DOHH2 (cell line): ENCODE measurements around the gene TEX10.

Experiments used
- H3F3A ChIP-seq: fragments of 200-600 bp; sonication (generic), shearing (Covaris generic); 2 replicates; pipeline ENCODE4 v1.6.0; 2016; ENCODE audit warnings: antibody characterized with exemption, mild to moderate bottlenecking; ENCODE audit not compliant: control insufficient read depth, insufficient read depth
- H3K27ac ChIP-seq: fragments of 200-600 bp; sonication (generic); 2 replicates; pipeline ENCODE4 v1.5.1; 2014; ENCODE audit warnings: low read depth, mild to moderate bottlenecking, low read length, moderate library complexity
- H3K27me3 ChIP-seq: fragments of 200-600 bp; sonication (generic); 2 replicates; pipeline ENCODE4 v1.6.1; 2014; ENCODE audit warnings: mild to moderate bottlenecking, low read length, mixed read lengths; ENCODE audit not compliant: control insufficient read depth
- H3K36me3 ChIP-seq: fragments of 200-600 bp; sonication (generic); 2 replicates; pipeline ENCODE4 v1.6.1; 2014; ENCODE audit warnings: mild to moderate bottlenecking, low read length, moderate library complexity, mixed read lengths; ENCODE audit not compliant: control insufficient read depth
- H3K4me1 ChIP-seq: fragments of 200-600 bp; sonication (generic); 2 replicates; pipeline ENCODE4 v1.6.1; 2014; ENCODE audit warnings: mild to moderate bottlenecking, low read length, mixed read lengths; ENCODE audit not compliant: control insufficient read depth
- H3K4me2 ChIP-seq: fragments of 200-600 bp; sonication (generic); 2 replicates; pipeline ENCODE4 v1.6.0; 2014; ENCODE audit warnings: mild to moderate bottlenecking, low read length, moderate library complexity
- H3K4me3 ChIP-seq: fragments of 200-600 bp; sonication (generic); 2 replicates; pipeline ENCODE4 v1.5.1; 2014; ENCODE audit warnings: mild to moderate bottlenecking, low read length, mixed read lengths
- H3K79me2 ChIP-seq: fragments of 200-600 bp; sonication (generic); 2 replicates; pipeline ENCODE4 v1.6.1; 2014; ENCODE audit warnings: mild to moderate bottlenecking, low read length, mixed read lengths; ENCODE audit not compliant: control insufficient read depth
- H3K9me2 ChIP-seq: fragments of 200-600 bp; sonication (generic); replicated peaks from 2 replicates; pipeline ENCODE4 v1.6.1; 2014; ENCODE audit warnings: mild to moderate bottlenecking, low read length, mixed read lengths; ENCODE audit not compliant: control insufficient read depth
- H3K9me3 ChIP-seq: fragments of 200-600 bp; sonication (generic); 2 replicates; pipeline ENCODE4 v1.6.1; 2014; ENCODE audit warnings: antibody characterized with exemption, low read length, mixed read lengths; ENCODE audit not compliant: control insufficient read depth, insufficient read depth
- H4K20me1 ChIP-seq: fragments of 200-600 bp; sonication (generic); 2 replicates; pipeline ENCODE4 v1.6.0; 2014; ENCODE audit warnings: low read depth, mild to moderate bottlenecking, antibody characterized with exemption, low read length, moderate library complexity; ENCODE audit not compliant: control insufficient read depth, insufficient read depth
- EZH2phosphoT487 ChIP-seq: fragments of 200-600 bp; sonication (generic); IDR thresholded peaks from 2 replicates; pipeline ENCODE4 v1.6.1; 2017; ENCODE audit warnings: borderline replicate concordance, mild to moderate bottlenecking, antibody characterized with exemption, low read length, moderate library complexity, mixed read lengths
- TF ChIP-seq, protein P1 (sequence below): fragments of 200-600 bp; sonication (generic); IDR thresholded peaks from one replicate; pipeline ENCODE4 v1.5.1; 2014; ENCODE audit warnings: antibody characterized with exemption, mild to moderate bottlenecking, low read depth, low read length; ENCODE audit not compliant: poor library complexity, severe bottlenecking

Gene TEX10

DNA sequence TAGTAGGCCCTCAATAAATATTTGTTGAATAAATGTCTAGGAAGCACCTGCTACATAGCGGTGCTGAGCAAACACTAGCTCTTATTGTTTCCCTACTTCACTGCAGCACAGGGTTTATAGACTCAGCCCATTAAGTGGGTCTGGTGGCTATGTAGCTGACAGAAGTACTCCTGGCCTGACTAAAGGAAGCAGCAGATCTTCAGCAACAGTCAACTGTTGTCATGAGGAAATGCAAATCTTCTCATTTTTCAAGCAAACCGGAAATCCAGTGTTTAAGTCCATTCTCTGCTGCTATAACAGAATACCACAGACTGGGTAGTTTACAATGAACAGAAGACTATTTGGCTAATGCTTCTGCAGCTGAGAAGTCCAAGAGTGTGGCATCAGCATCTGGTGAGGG lies 2.8 kb upstream of the TEX10 start:
- H3K79me2 ChIP-seq, result peaks cover 55% of the 10 kb centered on the region
- peaks cover 48% of the 10 kb centered on the region for H3K36me3 ChIP-seq
- peaks cover 23% of the 10 kb centered on the region; the same call in 1 of the 2 replicates for H3K9me3 ChIP-seq
- H3K4me3 ChIP-seq, result peak overlapping the region; percentile 47
- H3K27ac ChIP-seq, result peak overlapping the region; percentile 39
- peaks cover 8% of the 10 kb centered on the region for H4K20me1 ChIP-seq
- H3K27me3 ChIP-seq, result no peaks in the 10 kb centered on the region
- TF ChIP-seq, protein P1, sequence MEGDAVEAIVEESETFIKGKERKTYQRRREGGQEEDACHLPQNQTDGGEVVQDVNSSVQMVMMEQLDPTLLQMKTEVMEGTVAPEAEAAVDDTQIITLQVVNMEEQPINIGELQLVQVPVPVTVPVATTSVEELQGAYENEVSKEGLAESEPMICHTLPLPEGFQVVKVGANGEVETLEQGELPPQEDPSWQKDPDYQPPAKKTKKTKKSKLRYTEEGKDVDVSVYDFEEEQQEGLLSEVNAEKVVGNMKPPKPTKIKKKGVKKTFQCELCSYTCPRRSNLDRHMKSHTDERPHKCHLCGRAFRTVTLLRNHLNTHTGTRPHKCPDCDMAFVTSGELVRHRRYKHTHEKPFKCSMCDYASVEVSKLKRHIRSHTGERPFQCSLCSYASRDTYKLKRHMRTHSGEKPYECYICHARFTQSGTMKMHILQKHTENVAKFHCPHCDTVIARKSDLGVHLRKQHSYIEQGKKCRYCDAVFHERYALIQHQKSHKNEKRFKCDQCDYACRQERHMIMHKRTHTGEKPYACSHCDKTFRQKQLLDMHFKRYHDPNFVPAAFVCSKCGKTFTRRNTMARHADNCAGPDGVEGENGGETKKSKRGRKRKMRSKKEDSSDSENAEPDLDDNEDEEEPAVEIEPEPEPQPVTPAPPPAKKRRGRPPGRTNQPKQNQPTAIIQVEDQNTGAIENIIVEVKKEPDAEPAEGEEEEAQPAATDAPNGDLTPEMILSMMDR, result no peak
- no peak for TF ChIP-seq EZH2phosphoT487
- H3K9me2 ChIP-seq, result no peaks in the 10 kb centered on the region
- peak overlapping the region; percentile 47 for H3K4me2 ChIP-seq
- 0 out of 2 replicates have a peak, but pooled peaks cover 3% of the 10 kb centered on the region for H3F3A ChIP-seq
- H3K4me1 ChIP-seq, result peaks cover 56% of the 10 kb centered on the region

DNA sequence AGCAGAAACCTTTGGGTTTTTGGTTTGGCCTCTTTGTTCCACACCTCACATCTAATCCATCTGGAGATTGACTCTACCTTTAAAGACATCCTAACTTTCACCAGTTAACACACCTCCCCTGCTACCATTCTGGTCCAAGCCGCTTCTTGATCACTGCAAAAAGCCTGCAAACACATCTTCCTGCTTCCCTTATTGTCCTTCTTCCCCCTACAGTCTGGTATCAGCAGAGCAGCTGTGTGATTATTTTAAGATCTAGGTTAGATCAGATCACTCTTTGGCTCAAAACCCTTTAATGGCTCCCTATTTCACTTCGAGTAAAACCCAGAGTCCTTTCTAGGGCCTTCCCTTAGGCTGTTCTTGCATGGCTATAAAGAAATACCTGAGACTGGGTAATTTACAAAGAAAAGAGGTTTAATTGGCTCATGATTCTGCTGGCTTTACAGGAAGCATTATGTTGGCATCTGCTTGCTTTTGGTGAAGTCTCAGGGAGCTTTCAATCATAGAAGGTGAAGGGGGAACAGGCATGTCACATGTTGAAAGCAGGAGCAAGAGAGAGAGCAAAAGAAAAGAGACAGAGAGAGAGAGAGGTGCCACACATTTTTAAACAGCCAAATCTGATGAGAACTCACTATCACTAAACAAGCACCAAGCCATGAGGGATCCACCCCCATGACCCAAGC lies 1.5 kb upstream of the TEX10 start:
- Histone ChIP-seq H3K27ac (peak overlapping the region; percentile 65), H3K4me3 (peak overlapping the region; percentile 95), H4K20me1 (peaks cover 21% of the 10 kb centered on the region), H3K9me2 (no peaks in the 10 kb centered on the region), H3K4me2 (peak overlapping the region; percentile 87), H3F3A (0 out of 2 replicates have a peak, but pooled peaks cover 3% of the 10 kb centered on the region), H3K79me2 (peaks cover 68% of the 10 kb centered on the region), H3K27me3 (no peaks in the 10 kb centered on the region), H3K9me3 (peaks cover 23% of the 10 kb centered on the region; the same call in 1 of the 2 replicates), H3K4me1 (peaks cover 69% of the 10 kb centered on the region), H3K36me3 (peaks cover 59% of the 10 kb centered on the region)
- TF ChIP-seq, protein P1, result no peak
- no peak for TF ChIP-seq EZH2phosphoT487

DNA sequence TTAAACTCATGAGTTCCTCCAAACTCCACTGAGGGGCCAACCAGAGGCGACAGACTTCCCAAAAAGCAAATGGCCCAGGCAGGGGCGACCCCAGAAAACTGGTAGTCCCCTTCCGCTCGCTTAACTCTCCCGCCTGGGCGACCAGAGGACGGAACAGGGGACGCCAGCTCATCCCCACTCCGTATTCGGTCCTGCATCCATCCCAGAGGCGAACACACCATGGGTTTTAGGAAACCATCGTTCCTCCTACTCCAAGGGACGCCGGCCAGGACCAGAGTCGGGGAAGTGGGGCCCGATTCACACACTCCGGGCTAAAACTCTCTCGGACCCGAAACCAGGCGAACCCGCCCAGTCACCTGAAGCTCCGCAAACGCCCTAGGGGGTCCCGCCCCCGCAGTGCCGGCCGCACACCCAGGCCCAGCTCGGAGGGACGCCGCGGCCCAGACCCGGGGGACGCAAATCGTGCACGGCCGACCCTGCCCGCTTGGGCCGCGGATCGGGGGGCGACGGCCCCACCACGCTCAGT lies 478 bp downstream of the TEX10 start:
- peak overlapping the region; percentile 87 for H3K4me2 ChIP-seq
- H3K9me2 ChIP-seq, result no peaks in the 10 kb centered on the region
- H4K20me1 ChIP-seq, result peaks cover 32% of the 10 kb centered on the region
- peaks cover 67% of the 10 kb centered on the region for H3K36me3 ChIP-seq
- H3K9me3 ChIP-seq, result peaks cover 15% of the 10 kb centered on the region; the same call in 1 of the 2 replicates
- H3K4me1 ChIP-seq, result peaks cover 59% of the 10 kb centered on the region
- peak overlapping the region; percentile 95 for H3K4me3 ChIP-seq
- TF ChIP-seq, protein P1, result no peak
- no peak for TF ChIP-seq EZH2phosphoT487
- H3F3A ChIP-seq, result 0 out of 2 replicates have a peak, but pooled peaks cover 3% of the 10 kb centered on the region
- peaks cover 88% of the 10 kb centered on the region for H3K79me2 ChIP-seq
- H3K27ac ChIP-seq, result peak overlapping the region; percentile 65
- no peaks in the 10 kb centered on the region for H3K27me3 ChIP-seq
